Stimulated activated CD4-positive, alpha-beta T cell treated with anti-CD3 and anti-CD28 coated beads, Interleukin-12 subunit alpha, Interleukin-12 subunit beta, amount 100 ng/mL, for 4 hours (primary cell): ENCODE results near the gene CLNS1A.
"Not testable (repeated sequence)": the region's sequence is repeated elsewhere in the genome, so short reads cannot be mapped to it uniquely, and the experiment has no call there.

Experiments used
- DNase-seq: peaks from one replicate; pipeline ENCODE4 v3.0.0-alpha.2; 2020

The CLNS1A gene, protein sequence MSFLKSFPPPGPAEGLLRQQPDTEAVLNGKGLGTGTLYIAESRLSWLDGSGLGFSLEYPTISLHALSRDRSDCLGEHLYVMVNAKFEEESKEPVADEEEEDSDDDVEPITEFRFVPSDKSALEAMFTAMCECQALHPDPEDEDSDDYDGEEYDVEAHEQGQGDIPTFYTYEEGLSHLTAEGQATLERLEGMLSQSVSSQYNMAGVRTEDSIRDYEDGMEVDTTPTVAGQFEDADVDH

DNA sequence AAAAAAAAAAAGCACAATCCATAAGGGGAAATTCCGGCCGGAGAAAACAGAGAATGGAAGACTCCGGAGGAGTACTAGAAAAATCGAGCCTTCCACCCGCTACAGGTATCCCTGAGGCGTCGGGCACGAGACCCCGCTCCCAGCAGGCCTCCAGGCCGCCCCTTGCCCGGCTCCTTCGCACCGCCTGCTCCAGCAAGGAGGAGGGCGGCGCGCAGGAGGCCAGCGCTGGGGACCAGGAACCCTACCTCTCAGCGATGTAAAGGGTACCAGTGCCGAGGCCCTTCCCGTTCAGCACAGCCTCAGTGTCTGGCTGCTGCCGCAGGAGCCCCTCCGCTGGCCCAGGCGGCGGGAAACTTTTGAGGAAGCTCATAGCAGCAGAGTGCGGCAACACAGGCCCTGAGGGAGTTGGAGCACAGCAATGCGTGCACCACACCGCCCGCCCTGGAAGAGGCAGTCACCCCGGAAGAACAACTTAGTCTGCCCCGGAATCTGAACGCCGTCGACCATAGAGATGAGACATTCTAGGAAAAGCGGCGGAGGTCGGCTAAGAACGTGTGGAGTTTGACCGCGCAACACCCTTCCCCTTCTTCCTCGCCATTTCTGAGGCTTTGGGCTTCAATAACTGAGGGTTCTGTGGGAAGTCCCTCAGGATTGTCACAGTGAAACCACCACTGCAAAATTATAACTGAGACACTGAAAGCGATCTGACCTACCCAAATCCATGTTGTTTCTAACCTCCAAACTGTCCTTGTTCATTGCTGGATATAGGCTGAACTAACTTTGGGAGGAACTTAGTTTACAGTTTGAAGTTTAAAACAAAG is at the start of gene CLNS1A:
Gene CLNS1A, minus strand, starts transcription at position 450 of the 821 bp plus-strand sequence. Its CDS starts 80 bp downstream, at position 370.
- peak; percentile 71 for DNase-seq

DNA sequence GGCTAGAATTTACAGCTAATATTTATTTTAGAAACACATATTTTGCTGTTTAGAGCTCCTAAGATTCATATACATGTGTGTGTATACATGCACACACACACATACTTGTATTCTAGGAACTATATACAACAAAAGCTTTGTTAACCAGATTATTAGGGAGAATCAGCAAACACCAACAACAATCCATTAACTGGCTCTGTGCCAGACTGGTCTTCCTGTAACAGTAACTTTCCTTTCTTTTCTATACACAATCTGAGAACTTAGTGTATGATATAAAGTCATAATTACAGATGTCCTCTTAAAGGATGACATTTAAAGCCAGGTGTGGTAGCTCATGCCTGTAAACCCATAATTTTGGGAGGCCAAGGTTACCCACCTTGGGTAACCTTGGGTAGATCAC is 49.5 kb upstream of the CLNS1A start:
- DNase-seq = no peak

DNA sequence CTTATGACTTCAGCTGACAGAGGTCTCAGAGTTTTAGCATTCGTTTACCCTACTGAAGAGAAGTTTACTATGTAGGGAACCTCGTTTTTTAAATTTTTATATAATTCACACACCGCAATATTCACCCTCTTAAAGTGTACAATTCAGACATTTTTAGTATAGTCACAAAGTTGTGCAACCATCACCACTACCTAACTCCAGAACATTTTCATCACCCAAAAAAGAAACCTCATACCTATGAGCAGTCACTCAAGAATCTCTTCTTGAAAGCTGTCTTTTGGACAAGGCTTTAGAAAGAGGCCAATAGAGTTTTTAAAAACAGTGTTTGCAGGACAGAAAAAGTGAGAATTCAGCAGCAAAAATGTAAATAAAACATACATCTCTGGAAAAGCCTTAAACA is 39.5 kb upstream of the CLNS1A start:
- no peak for DNase-seq

DNA sequence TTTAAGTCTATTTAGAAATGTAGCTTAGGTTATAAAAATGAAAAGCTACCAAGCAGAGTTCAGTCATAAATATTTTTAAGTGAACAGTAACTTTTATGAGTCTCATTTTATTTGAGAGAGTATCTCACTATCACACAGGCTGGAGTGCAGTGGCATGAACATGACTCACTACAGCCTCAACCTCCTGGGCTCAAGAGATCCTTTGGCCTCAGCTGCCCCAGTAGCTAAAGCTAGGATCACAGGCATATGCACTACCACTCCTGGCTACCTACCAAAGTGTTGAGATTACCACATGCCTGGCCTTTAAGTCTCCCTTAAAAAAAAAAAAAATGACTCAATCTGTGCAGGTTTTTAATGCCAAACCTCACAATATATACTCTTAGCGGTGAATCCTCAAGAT is 34.7 kb upstream of the CLNS1A start:
- DNase-seq = no peak

DNA sequence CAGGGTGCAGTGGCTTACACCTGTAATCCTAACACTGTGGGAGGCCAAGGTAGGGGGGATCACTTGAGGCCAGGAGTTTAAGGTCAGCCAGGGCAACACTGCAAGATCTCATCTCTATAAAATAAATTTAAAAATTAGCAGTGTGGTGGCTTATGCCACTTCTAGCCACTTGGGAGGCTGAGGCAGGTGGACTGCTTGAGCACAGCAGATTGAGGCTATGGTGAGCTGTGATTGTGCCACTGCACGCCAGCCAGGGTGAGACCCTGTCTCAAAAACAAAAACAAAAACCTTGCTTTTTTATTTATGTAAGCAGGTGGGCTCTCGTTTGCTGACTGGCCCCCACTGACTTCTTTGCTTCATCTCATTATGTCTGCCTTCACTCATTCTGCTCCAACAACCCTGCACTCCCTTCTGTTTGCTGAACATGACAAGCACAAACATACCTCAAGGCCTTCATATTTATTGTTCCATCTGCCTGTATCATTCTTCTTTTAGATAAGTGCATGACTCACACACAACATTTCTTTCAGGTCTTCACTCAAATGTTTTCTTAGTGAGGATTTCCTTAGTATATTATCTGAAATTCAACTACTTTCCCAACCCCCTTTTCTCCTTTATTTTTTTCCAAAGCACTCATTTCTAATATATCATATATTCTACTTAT is 32.4 kb upstream of the CLNS1A start:
- no peak for DNase-seq

DNA sequence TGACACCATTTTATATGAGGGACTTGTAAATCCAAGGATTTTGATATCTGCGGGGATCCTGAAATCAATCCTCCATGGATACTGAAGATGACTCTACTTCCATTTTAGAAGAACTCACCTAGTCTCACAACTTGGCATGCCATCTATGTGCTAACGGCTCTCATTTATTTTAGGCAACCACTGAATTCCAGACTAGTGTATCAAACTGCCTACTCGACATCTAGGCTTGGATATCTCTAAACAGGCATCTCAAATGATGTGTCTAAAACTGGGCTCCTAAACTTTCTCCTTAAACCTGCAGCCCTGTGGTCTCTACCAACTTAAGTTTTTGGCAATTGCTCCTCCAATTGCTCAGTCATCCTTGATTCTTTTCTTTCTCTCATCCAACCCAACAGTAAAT is 31.2 kb upstream of the CLNS1A start:
- no peak for DNase-seq

DNA sequence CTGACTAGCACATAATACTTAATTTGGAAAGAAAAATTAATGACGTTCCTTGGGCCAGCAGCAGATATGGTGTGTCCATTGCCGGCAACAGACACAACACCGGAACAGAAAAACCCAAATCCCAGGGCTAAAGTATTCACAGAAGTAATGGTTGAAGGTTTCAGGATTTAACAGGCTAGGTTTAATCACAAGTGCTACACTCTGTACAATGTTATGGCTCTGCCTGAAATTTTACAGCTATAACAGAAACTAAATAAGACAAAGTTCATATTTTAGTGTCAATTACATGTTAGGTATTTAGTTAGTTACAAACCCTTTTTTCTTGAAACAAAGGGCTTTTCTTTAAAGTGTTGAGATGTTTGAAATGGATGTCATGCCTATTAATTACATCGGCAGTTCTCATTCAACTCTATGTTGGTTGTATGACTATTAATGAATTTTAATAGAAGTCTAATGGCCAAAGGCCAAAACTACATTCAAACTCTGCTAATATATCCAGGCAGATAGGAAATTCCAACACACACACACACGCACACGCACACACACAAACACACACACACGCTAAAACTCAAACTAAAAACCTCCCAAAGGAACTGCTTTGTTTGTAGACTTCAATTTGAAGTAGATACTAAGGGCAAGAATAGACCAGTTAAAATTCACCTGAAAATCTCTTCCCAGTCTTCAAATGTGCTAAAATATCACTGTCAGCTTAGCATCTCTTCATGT is 27.8 kb upstream of the CLNS1A start:
- no peak for DNase-seq

DNA sequence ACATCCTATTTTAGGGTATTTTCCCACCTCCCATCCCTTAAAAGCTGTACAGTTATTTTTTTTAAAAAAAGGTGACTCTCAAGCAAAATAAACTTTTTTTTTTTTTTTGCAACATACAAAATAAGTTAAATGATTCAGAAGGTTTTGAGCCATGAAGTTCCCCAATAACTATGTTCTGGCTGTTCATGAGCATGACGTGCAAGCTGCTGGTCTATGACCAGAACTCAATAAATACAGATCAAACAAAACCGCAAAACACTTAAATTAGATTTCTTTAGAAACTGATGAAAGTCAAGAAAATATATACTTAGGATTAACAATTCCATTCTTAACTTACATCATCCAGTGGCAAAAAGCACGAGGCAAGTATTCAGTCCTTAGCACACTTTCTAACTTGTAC is 24.1 kb upstream of the CLNS1A start:
- DNase-seq = no peak

DNA sequence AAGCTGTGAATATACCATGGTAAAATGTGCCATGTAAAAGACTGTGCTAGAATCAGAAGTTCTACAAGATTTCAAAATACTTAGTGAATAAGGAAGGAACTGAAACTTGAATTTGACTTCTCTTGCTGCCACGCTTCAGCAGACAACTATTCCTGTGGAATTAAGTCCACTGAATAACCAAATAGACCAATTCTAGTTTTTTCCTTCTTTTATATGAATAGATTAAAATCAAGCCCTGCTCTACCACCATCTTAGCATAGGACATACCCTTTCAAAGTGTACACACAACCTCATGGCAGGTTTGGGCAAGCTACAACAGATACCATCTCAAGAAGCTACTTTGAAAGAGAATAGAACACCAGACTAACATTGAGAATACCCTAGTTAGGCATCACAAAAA is 23.4 kb upstream of the CLNS1A start:
- DNase-seq = no peak

DNA sequence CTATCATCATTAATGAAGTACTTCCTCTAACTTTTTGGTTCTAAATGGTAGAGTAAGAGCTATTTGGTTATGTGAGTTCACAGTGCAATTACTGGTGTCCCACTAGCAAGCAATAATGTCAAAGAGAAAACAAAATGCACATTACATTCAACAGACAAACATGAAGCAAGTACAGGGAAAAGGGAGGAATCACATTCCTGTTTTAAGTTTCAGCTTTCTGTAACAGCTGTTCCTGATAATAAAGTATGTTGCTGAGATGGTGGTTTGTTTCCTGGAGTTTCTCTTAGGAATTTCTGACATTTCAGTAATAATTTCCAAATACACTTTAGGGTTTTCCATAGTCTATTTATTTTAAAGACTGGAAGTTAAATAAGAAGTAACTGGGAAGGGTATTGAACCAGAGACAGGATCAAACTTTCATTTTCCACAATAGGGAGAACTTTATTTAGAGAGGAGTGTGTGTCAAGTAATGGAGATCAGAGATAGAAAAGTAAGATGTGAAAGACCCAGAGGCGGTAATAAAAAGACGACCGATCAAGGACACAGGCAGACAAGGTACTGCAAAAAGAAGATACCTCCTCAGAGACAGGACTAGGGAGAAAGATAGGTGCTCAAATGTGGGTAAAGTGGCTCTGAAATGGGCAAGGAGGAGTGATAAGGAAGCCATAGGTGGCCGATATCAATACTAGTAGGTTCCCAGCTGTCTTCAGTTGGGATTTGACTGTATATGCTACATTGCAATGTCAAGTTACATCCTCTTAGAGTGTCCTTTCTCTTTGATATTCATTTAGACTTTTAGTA is 20.8 kb upstream of the CLNS1A start:
- DNase-seq = no peak

DNA sequence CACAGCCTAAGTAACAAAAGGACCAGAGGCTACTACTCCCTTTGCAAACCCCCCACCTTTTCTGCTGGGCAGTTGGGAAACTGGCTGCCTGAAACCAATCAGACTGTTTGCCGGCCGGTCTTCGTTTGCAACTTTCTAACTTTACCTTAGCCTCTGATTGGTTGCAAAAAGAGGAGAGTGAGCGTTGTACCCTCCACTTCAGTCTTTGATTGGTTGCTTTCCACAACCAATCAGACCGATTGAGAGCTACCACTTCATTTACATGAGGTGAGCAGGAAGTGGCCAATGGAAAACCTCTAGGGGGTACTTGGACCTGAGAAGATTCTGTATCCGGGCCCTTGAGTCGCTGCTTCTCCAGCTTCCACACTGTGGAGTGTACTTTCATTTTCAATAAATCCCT is 18.8 kb upstream of the CLNS1A start:
- DNase-seq = no peak

DNA sequence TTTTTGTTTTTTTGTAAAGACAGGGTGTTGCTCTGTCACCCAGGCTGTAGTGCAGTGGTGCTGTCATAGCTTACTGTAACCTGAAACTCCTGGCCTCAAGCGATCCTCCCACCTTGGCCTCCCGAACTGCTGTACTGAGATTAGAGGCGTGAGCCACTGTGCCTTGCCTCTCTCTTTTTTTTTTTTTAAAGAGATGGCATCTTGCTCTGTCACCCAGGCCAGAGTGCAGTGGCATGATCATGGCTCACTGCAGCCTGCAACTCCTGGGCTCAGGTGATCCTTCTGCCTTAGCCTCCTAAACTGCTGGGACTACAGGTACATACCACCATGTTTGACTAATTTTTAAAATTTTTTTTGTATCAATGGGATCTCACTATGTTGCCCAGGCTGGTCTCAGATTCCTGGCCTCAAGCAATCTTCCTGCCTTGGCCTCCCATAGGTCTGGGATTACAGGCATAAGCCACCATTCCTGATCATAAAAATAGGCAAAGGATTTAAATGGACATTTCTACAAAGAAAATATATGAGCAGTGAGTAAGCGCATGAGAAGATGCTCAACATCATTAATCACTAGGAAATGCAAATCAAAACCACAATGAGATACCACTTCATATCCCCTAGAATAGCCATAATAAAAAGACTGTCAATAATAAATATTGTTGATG is 17.3 kb upstream of the CLNS1A start:
- no peak for DNase-seq

DNA sequence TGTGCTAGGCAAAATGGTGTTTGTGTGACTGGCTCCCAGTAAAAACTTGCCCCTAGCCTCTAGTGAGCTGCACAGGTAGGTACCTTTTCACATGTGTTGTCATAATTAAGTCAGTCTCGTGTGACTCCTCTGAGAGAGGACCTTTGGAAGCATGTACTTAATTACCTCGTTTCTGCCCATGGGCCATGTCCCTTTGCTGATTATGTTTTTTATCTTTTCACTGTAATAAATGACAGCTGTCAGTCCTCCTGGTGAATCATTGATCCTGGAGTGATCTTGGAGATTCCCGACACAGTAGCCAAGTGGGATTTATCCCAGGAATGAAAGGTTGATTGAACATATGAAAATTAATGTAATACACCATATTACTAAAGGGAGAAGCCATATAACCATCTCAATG is 12.5 kb upstream of the CLNS1A start:
- DNase-seq = no peak

DNA sequence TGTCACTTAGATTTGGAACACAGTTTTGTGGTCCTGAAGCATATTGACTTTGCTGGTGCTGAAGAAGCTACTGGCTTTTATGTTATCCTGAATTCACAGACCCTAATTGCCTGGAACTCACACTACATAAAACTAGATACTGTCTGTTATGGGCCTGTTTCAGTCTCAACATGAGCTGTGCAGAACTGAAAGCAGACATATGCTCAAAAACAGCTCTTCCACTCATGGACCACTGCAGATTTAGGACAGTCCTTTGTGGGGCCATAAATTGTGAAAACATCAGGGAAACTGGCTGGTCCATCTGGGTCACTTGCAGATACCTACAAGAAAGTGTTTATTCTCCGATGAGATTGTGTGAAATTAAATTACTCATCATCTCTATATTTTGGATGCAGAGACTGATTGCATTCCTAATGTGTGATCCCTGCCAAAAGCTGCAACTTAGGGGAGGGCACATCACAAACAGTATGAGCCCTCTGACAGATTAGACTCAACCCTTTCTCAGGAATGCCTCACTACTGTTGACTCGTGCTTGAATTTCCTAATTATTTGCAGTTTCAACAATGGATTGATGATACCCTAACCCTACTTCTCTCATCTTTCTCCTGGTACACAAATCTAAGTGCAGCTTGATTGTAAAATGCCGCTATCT is 10.2 kb upstream of the CLNS1A start:
- DNase-seq = no peak

DNA sequence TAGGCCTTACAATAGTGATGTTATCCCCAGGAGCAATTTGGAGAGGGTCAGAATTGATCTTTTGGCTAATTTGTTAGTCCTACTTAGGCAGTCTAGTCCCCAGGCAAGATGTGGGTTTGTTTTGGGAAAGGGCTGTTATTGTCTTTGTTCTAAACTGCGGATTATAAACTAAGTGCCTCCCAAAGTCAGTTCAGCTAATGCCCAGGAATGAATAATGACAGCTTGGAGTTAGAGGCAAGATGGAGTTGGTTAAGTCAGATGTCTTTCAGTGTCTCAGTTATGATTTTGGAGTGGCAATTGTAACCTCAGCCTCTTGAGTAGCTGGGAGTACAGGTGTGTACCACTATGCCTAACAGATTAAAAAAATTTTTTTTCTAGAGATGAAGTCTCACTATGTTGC is 7.3 kb upstream of the CLNS1A start:
- no peak for DNase-seq

DNA sequence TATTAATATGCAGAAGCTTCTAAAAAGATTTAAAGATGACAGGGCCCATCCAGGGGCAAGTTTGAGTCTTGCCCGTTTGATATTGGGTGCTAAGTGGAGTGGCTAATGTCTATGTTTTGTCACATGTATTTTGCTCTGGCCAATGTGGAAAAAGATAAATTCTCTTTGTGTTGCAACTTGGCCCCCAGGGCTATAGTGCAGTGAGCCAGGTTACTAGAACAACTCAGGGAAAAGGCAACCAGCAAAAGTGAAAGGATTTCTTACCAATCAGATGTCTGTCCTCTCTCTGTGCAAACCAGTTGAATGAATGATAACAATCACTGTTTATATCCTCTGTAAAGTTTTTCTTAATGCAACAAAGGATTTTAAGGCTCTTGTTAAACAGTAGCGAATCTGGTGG is 4.6 kb upstream of the CLNS1A start:
- DNase-seq = no peak

DNA sequence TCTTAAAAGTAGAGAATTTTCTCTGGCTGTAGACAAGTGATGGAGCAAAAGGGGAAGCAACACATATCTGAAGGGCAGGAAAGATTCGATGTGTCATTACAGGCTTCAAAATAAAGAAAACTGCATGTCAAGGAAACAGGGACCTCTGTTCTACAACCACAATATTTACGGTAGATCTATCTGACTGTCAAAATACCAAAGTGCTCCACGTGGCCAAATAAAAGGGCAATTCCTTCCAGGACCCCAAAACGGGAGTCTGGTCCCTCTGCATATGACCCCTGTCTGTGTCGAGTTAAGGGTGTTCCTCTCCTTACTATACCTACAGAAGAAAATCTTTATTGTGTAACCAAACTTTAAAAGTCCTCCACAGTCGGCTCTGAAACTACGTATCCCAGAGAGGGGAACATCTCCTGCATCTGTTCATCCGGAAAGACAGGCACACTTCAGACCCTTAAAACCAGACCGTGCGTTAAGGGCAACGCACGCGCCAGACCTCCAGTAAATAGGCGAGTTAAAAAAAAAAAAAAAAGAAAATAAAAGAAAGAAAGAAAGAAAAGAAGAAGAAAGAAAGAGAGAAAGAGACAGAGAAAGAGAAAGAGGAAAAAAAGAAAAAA is 756 bp downstream of the CLNS1A start:
- no peak for DNase-seq

DNA sequence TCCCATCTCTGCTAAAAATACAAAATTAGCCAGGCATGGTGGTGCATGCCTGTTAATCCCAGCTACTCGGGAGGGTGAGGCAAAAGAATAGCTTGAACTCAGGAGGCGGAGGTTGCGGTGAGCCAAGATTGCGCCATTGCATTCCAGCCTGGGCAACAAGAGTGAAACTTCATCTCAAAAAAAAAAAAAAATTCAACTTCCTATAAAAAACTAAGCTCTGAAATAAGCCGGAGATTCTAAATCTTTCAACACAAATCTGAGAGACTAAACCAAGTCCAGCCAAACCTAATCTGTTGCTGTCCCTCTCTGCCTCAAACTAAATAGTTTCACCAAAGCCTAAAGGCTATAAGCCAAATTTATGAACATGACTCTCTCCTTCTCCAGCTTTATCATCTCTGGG is 3.7 kb downstream of the CLNS1A start:
- not testable (repeated sequence) for DNase-seq

DNA sequence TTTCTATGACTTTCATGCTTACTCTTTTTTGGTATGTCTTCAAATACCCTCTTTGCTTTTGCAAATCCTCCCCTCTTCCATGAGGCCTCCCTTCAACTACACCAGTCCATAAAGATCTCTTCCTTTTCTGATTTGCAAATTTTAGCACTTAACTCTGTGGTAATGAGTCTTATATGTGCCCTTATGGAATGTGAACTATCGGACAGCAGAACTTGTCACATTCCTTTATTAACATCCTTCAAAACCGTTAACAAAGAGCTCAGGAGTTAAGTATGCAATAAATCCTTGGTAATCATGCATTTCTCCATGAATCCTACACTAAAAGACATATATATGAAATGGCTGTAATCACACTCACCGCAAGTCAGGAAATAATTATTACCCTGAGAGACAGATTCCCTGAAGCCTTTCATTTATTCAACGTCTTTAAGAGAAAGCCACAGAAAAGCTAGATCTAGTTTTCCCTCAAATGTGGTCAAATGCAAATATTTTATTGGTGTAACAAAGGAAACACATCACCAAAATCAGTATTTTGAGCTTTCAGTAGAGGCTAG is 7.4 kb downstream of the CLNS1A start:
- DNase-seq = no peak

DNA sequence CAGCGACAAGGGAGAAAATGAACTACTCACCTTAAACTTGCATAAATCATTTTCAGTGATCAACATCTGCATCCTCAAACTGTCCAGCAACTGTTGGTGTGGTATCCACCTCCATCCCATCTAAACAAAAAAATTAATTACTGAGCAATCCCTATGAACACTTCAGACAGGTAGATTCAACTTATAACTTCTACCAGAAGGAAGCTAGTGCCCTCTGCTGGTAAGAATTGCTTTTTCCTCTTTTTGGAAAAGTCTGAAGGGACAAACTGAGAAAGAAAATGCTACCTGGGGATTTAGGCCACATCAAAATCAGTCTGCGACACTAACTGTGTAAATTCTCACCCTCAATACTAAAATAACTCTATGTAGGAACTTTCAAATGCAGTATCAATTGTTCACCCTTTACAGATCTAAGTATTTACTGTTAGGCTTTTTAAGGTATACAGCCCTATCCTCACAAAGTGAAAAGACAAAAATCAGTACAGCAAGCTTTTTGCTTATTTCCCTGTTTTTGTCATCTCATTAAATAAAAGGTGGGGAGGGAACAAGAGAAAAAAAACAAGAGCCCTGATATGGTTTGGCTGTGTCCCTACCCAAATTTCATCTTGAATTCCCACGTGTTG is 17.9 kb downstream of the CLNS1A start:
- no peak for DNase-seq
